Right forelimb (tissue), 1 donor: ENCODE results near the gene SNORC.
"Not testable (repeated sequence)": the region's sequence is repeated elsewhere in the genome, so short reads cannot be mapped to it uniquely, and the experiment has no call there.

Experiments
- DNase-seq: peaks from one replicate; pipeline ENCODE4 v3.0.0-alpha.2; 2018

Gene SNORC

GRCh38 chr2:232898592-232899543 lies 28.8 kb downstream of the SNORC start:
- no peak for DNase-seq

- DNase-seq, result no peak
Measured at GRCh38 chr2:232900811-232901735, 31.0 kb downstream of the SNORC start.

DNA sequence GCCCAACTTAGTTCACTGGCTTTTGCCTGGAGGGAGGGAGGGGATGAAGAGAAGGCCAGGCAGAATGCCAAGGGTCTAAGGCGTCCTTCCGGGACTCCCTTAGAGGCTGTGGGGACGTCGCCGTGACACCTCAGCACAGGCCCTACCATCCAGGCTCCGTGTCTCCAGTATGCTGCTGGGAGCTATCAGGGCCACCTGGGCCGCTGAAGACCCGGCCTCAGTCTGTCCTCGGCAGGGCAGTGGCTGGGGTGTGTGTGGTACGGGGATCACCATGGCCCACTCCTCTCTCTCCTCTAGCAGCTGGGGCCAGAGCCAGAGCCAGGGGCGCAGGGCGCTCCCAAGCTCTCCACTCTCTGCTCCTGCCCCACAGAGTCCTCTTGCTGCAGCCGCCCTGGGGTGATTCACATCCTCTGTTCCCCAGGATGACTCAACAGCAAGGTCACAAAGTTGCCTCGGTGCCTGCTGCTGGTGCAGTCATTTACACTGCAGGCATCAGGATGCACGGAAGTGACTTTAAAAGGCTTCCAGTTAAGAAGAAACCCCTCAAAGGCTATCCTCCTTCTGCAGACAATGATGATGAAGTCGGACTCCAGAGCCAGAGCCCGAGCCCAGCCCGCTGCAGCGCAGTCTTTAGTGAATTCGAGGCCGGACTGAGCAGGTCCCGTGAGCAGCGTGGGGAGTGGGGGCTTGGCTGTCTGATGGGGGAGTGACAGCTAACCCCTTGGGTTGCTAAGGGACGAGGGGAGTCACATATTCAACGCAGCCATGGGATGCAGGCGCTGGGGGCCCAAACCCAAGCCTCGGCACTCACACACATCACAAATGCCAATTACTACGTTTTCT lies 31.9 kb downstream of the SNORC start:
- no peak for DNase-seq

DNA sequence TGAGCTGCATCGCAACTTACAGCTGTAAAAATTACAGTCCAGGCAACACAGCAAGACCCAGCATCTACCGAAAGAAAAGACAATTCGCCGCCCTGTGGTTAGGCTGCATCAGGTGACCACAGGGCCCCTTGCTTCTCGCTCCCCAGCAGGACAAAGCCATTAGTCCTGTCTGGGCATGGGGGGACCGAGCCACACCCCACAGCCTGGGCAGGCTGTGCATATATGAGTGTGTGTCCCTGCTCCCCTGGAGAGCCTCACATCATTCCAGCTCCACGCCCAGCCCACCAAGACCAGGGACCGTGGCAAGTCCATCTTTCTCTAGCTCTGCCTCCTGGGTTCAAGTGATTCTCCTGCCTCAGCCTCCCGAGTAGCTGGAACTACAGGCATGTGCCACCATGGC lies 33.9 kb downstream of the SNORC start:
- no peak for DNase-seq

GRCh38 chr2:232906867-232907717 lies 37.0 kb downstream of the SNORC start:
- not testable (repeated sequence) for DNase-seq

GRCh38 chr2:232907718-232908085 lies 37.6 kb downstream of the SNORC start:
- DNase-seq, result not testable (repeated sequence)

- DNase-seq, result no peak
Measured at GRCh38 chr2:232908695-232909094, 38.6 kb downstream of the SNORC start.

DNA sequence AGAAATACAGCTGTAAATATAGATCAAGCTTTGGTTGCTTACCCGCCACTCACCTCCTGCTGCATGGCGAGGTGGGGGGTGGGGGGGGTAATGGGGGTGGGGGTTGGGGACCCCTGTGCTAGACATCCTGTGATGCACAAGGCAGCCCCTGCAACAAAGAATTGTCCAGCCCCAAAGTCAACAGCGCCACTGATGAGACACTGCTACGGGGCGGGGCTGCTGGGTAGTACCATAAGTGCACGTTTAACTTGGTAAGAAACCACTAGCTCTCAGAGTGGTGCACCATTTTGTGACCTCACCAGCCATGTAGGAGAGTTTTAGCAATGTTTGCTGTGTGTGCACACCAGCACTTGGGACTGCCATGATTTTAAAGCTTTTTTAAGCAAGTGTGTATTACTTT lies 40.3 kb downstream of the SNORC start:
- DNase-seq, result no peak

DNA sequence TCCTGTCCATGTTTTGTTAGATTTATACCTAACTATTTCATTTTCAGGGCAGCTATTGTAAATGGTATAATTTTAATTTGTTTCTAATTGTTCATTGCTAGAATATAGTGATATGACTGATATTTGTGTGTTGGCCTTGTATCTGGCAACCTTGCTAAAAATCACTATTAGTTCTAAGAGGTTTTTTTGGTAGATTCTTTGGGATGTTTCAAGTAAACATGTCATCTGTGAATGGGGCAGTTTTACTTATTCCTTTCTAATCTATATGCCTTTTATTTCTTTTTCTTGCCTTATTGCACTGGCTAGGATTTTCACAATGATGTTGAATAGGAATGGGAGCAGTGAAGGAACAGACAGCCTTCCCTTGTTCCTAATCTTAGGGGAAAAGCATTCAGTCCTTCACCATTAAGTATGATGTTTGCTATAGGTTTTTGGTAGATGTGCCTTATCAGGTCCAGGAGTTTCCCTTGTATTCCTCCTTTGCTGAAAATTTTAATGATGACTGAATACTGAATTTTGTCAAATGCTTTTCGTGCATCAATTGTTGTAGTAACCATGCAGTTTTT lies 41.7 kb downstream of the SNORC start:
- DNase-seq, result no peak

DNA sequence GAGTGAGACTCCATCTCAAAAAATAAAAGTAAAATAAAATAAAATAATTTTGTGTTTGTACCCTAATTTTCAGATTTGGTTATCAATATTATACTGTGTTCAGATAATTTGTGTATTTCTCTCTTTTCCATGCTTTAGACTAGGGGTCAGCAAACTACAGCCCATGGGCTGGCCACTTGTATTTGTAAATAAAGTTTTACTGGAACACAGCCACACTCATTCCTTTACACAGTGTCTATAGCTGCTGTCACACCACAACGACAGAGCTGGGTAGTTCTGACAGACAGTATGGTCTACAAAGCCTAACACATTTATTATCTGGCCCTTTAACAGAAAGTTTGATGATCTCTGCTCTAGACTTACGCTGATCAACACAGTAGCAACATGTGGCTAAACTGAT lies 43.8 kb downstream of the SNORC start:
- DNase-seq, result no peak

DNA sequence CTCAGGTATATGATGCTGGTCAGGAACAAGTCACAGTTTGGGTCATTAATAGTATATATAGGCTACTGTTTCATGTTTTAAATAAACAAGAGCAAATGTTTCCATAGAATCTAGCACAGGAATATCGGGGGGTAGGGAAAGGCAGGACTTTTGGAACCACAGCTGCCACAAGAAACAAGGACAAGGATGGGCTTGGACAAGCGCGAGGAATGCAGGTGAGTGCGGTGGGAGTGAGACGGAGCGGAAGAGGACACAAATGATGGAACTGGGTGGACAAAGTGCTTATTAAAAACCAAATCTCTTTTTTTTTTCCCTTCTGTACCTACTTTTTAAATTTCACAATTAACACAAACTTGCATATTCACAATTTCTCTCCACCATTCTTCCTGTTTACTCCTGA lies 49.1 kb downstream of the SNORC start:
- no peak for DNase-seq

DNA sequence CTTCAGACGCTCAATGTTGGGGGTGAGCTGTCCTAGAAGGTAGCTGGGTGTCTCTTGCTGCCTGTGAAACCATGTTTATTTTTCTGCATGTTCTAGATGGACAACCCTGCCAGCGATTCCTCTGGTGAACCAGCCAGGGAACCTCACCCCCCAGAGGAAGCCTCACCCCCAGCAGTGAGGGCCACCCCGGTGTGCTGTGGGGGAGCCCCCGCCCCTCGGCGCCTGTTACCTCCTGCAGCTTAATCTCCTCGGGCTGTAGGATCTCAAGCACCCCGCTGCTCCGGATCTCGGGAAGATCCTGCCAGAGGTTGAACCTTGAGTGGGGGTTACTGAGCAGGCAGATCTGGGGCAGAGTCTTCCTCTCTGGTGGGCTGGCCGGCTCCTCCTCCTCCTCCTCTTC lies 50.0 kb downstream of the SNORC start:
- DNase-seq, result no peak

DNA sequence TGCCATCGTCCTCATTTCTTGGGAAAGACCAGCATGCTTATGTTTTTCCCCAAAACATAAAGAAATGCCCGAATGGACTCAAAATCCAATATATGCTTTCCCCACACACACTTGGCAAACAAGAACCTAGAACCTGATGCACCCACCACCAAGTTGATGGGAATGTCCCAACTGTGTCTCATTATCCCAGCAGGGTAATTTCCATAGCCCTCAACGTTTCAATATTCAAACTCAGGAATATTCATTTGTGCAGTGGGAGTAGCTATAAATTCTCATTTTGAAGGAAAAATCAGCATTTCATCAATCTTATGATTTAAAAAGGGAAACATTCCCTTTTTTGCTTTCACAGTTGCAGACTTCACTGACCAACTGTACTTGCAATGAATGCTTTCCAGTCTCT lies 50.7 kb downstream of the SNORC start:
- DNase-seq, result no peak

- DNase-seq, result no peak
Measured at GRCh38 chr2:232924433-232924832, 54.4 kb downstream of the SNORC start.

GRCh38 chr2:232925153-232925820 lies 55.2 kb downstream of the SNORC start:
- no peak for DNase-seq

DNA sequence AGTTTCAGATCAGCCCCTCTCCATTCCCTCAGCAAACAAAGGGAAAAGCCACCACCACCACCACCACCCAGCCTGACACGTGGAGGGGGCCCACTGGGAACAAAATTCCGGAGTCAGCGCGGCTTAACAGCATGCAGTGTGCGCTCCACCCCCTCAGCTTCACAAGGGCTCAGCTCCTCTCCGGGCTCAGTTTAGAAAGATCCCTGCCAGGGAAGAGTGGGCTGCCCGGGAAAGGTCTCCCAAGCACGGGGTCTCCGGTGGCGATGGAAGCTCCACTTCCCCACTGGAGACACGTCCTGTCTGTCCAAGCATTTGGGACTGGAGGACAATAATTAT lies 55.7 kb downstream of the SNORC start:
- no peak for DNase-seq

- no peak for DNase-seq
Measured at GRCh38 chr2:232926431-232926939, 56.4 kb downstream of the SNORC start.

DNA sequence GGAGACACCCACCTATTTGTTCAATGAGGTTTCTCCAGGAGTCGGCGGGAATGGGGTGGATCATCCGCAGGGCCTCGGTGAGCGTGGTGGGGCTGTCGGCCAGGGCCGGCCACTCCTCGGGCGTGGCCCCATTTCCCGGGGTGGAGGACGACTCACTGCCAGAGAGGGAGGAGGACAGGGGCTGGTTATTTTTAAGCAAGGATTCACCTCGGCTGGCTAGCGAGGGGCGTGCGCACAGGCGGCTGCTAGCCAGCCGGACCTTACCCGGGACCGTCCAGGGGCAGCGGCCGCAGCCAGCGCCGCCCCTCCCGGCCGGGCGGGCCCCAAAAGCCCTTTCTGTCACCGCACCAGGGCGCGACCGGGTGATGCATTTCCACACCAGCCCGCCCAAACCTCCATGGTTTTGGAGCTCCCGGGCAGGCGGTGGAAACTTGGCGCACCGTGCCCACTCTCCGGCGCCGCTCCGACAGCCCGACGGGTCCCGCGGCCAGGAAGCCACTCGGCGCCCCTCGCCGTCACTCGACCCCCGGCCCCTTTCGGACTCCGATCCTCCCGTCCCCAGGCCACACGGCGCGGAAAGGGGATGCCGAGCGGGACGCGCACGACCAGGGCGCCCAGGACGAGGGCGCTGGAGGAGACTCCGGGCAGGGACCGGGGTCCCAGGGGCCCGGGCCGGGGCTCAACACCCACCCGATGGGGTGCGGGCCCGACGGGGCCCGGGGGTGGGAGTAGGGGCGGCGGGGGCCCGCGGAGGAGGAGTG lies 57.1 kb downstream of the SNORC start:
- DNase-seq, result peak; percentile 75

DNA sequence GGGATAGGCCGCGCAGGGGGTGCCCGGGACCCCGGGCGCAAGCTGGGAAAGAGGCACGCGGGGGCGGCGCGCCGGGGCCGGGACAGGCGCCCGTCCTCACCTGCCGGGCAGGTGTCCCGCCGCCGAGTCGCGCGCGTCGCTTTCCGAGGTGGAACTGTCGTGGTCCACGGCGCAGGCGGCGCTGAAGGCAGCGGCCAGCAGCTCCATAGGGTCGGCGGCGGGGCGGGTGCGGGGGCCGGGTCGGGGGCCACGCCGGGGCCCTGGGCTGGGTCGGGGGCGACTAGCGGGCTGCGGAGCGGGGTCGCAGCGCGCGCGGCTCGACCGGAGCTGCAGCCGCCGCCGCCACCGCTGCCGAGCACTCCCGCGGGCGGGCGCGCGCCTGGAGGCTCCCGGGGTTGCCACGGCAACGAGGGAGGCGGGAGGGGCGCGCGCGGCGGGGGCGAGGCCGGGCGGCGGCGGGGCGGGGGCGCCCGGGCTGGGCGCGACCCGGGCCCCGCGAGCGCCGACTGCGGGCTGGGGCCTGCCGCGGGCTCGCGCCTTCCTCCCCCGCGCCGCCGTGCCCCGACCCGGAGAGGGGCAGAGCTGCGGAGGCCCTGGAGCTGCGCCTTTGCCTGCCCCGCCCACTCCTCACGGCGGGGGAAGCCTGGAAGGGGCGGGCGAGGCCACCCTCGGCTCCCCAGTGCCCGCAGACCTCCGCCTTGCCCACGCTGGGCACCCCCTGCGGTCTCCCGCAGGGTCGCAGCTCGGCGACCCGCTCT lies 57.9 kb downstream of the SNORC start:
- DNase-seq, result no peak
